ENCODE results near the gene BSN.

Gene BSN

GRCh38 chr3:49646236-49646635 lies 92.0 kb downstream of the BSN start:
- ChIA-PET CTCF (no interaction called here), POLR2A (no interaction called here)

GRCh38 chr3:49647741-49648140 lies 93.5 kb downstream of the BSN start:
- ChIA-PET POLR2A (no interaction called here), CTCF (interaction anchor here (1.5 kb wide), 1 partner anchor 24 kb away, joined by 3 read pairs; no protein-coding TSS in a partner anchor)
- 45% methylated on average over 2 of the region's 2 CpGs for WGBS (ENCODE audit: insufficient coverage)
- H3K9me3 ChIP-seq (ENCODE audit: control extremely low read depth in 1 of 5, control insufficient read depth in 4 of 5, insufficient read depth in 2 of 5, low read depth in 1 of 5, low read length in 4 of 5), result no peaks in the 10 kb centered on the region
- peak overlapping the region in 1 of 7 experiments; percentile 10 for H3K4me3 ChIP-seq (ENCODE audit: control insufficient read depth in 1 of 7, extremely low read depth in 1 of 7, insufficient read depth in 4 of 7, low read depth in 2 of 7, low read length in 6 of 7)
- no peaks in the 10 kb centered on the region for H3K27me3 ChIP-seq (replicated peaks in 2 of 5; ENCODE audit: control insufficient read depth in 4 of 5, insufficient read depth in 5 of 5, low read length in 4 of 5)
- H3K4me1 ChIP-seq (ENCODE audit: control extremely low read depth in 1 of 4, control insufficient read depth in 4 of 4, insufficient read depth in 4 of 4, low read length in 3 of 4), result peaks cover 0 to 17% (median 9%) of the 10 kb centered on the region in 4 experiments
- no peak for DNase-seq
- H3K36me3 ChIP-seq (ENCODE audit: control insufficient read depth in 4 of 4, insufficient read depth in 4 of 4, low read length in 3 of 4), result no peaks in the 10 kb centered on the region
- no peak overlapping the region for H3K27ac ChIP-seq (ENCODE audit: insufficient read depth in 1 of 2, low read depth in 1 of 2, low read length in 2 of 2, poor library complexity in 1 of 2, severe bottlenecking in 2 of 2)

More at GRCh38 chr3:49646236-49646635, 92.0 kb downstream of the BSN start:
- WGBS (ENCODE audit: insufficient coverage), result 100% methylated on average over 2 of the region's 3 CpGs
- Histone ChIP-seq H3K27me3 (replicated peaks in 2 of 5; ENCODE audit: control insufficient read depth in 4 of 5, insufficient read depth in 5 of 5, low read length in 4 of 5) (no peaks in the 10 kb centered on the region), H3K4me3 (ENCODE audit: control insufficient read depth in 1 of 7, extremely low read depth in 1 of 7, insufficient read depth in 4 of 7, low read depth in 2 of 7, low read length in 6 of 7) (no peak overlapping the region), H3K4me1 (ENCODE audit: control extremely low read depth in 1 of 4, control insufficient read depth in 4 of 4, insufficient read depth in 4 of 4, low read length in 3 of 4) (peaks cover 0 to 17% (median 9%) of the 10 kb centered on the region in 4 experiments), H3K9me3 (ENCODE audit: control extremely low read depth in 1 of 5, control insufficient read depth in 4 of 5, insufficient read depth in 2 of 5, low read depth in 1 of 5, low read length in 4 of 5) (no peaks in the 10 kb centered on the region), H3K36me3 (ENCODE audit: control insufficient read depth in 4 of 4, insufficient read depth in 4 of 4, low read length in 3 of 4) (no peaks in the 10 kb centered on the region), H3K27ac (ENCODE audit: insufficient read depth in 1 of 2, low read depth in 1 of 2, low read length in 2 of 2, poor library complexity in 1 of 2, severe bottlenecking in 2 of 2) (no peak overlapping the region)
- DNase-seq, result no peak

GRCh38 chr3:49648354-49649019 lies 94.2 kb downstream of the BSN start:
- Histone ChIP-seq H3K27ac (ENCODE audit: insufficient read depth in 1 of 2, low read depth in 1 of 2, low read length in 2 of 2, poor library complexity in 1 of 2, severe bottlenecking in 2 of 2) (no peak overlapping the region), H3K4me1 (ENCODE audit: control extremely low read depth in 1 of 4, control insufficient read depth in 4 of 4, insufficient read depth in 4 of 4, low read length in 3 of 4) (peaks cover 0 to 17% (median 9%) of the 10 kb centered on the region in 4 experiments), H3K36me3 (ENCODE audit: control insufficient read depth in 4 of 4, insufficient read depth in 4 of 4, low read length in 3 of 4) (no peaks in the 10 kb centered on the region), H3K4me3 (ENCODE audit: control insufficient read depth in 1 of 7, extremely low read depth in 1 of 7, insufficient read depth in 4 of 7, low read depth in 2 of 7, low read length in 6 of 7) (no peak overlapping the region), H3K27me3 (replicated peaks in 2 of 5; ENCODE audit: control insufficient read depth in 4 of 5, insufficient read depth in 5 of 5, low read length in 4 of 5) (no peaks in the 10 kb centered on the region), H3K9me3 (ENCODE audit: control extremely low read depth in 1 of 5, control insufficient read depth in 4 of 5, insufficient read depth in 2 of 5, low read depth in 1 of 5, low read length in 4 of 5) (no peaks in the 10 kb centered on the region)
- WGBS (ENCODE audit: insufficient coverage), result 79% methylated on average over 2 of the region's 3 CpGs
- CTCF ChIA-PET, result interaction anchor here (1.5 kb wide), 1 partner anchor 23 kb away, joined by 3 read pairs; no protein-coding TSS in a partner anchor
- POLR2A ChIA-PET, result interaction anchor here (0.6 kb wide), 1 partner anchor 23 kb away, joined by 3 read pairs; no protein-coding TSS in a partner anchor
- peak in 2 of 3 donors; percentile 13 to 14 for DNase-seq

- Histone ChIP-seq H3K36me3 (ENCODE audit: control insufficient read depth in 4 of 4, insufficient read depth in 4 of 4, low read length in 3 of 4) (no peaks in the 10 kb centered on the region), H3K9me3 (ENCODE audit: control extremely low read depth in 1 of 5, control insufficient read depth in 4 of 5, insufficient read depth in 2 of 5, low read depth in 1 of 5, low read length in 4 of 5) (no peaks in the 10 kb centered on the region), H3K4me3 (ENCODE audit: control insufficient read depth in 1 of 7, extremely low read depth in 1 of 7, insufficient read depth in 4 of 7, low read depth in 2 of 7, low read length in 6 of 7) (no peak overlapping the region), H3K4me1 (ENCODE audit: control extremely low read depth in 1 of 4, control insufficient read depth in 4 of 4, insufficient read depth in 4 of 4, low read length in 3 of 4) (peaks cover 0 to 17% (median 9%) of the 10 kb centered on the region in 4 experiments), H3K27ac (ENCODE audit: insufficient read depth in 1 of 2, low read depth in 1 of 2, low read length in 2 of 2, poor library complexity in 1 of 2, severe bottlenecking in 2 of 2) (no peak overlapping the region), H3K27me3 (replicated peaks in 2 of 5; ENCODE audit: control insufficient read depth in 4 of 5, insufficient read depth in 5 of 5, low read length in 4 of 5) (no peaks in the 10 kb centered on the region)
- peak in 2 of 3 donors; percentile 24 to 31 for DNase-seq
- 89% methylated on average over 1 of the region's 1 CpG for WGBS (ENCODE audit: insufficient coverage)
- CTCF ChIA-PET, result no interaction called here
- POLR2A ChIA-PET, result no interaction called here
Observed at GRCh38 chr3:49649576-49649975, 95.3 kb downstream of the BSN start.

GRCh38 chr3:49650177-49650576 lies 95.9 kb downstream of the BSN start:
- H3K27ac ChIP-seq (ENCODE audit: insufficient read depth in 1 of 2, low read depth in 1 of 2, low read length in 2 of 2, poor library complexity in 1 of 2, severe bottlenecking in 2 of 2), result no peak overlapping the region
- no peak overlapping the region for H3K4me3 ChIP-seq (ENCODE audit: control insufficient read depth in 1 of 7, extremely low read depth in 1 of 7, insufficient read depth in 4 of 7, low read depth in 2 of 7, low read length in 6 of 7)
- H3K4me1 ChIP-seq (ENCODE audit: control extremely low read depth in 1 of 4, control insufficient read depth in 4 of 4, insufficient read depth in 4 of 4, low read length in 3 of 4), result peaks cover 0 to 17% (median 10%) of the 10 kb centered on the region in 4 experiments
- H3K36me3 ChIP-seq (ENCODE audit: control insufficient read depth in 4 of 4, insufficient read depth in 4 of 4, low read length in 3 of 4), result no peaks in the 10 kb centered on the region
- H3K27me3 ChIP-seq (replicated peaks in 2 of 5; ENCODE audit: control insufficient read depth in 4 of 5, insufficient read depth in 5 of 5, low read length in 4 of 5), result no peaks in the 10 kb centered on the region
- WGBS (ENCODE audit: insufficient coverage), result no CpG with 5 or more reads among the region's 1 CpG
- POLR2A ChIA-PET, result no interaction called here
- CTCF ChIA-PET, result no interaction called here
- no peak for DNase-seq
- H3K9me3 ChIP-seq (ENCODE audit: control extremely low read depth in 1 of 5, control insufficient read depth in 4 of 5, insufficient read depth in 2 of 5, low read depth in 1 of 5, low read length in 4 of 5), result no peaks in the 10 kb centered on the region

GRCh38 chr3:49650637-49651036 lies 96.4 kb downstream of the BSN start:
- no peaks in the 10 kb centered on the region for H3K27me3 ChIP-seq (replicated peaks in 2 of 5; ENCODE audit: control insufficient read depth in 4 of 5, insufficient read depth in 5 of 5, low read length in 4 of 5)
- no peak overlapping the region for H3K27ac ChIP-seq (ENCODE audit: insufficient read depth in 1 of 2, low read depth in 1 of 2, low read length in 2 of 2, poor library complexity in 1 of 2, severe bottlenecking in 2 of 2)
- no peaks in the 10 kb centered on the region for H3K9me3 ChIP-seq (ENCODE audit: control extremely low read depth in 1 of 5, control insufficient read depth in 4 of 5, insufficient read depth in 2 of 5, low read depth in 1 of 5, low read length in 4 of 5)
- ChIA-PET CTCF (no interaction called here), POLR2A (no interaction called here)
- no peak overlapping the region for H3K4me3 ChIP-seq (ENCODE audit: control insufficient read depth in 1 of 7, extremely low read depth in 1 of 7, insufficient read depth in 4 of 7, low read depth in 2 of 7, low read length in 6 of 7)
- no peak for DNase-seq
- peaks cover 0 to 17% (median 10%) of the 10 kb centered on the region in 4 experiments for H3K4me1 ChIP-seq (ENCODE audit: control extremely low read depth in 1 of 4, control insufficient read depth in 4 of 4, insufficient read depth in 4 of 4, low read length in 3 of 4)
- H3K36me3 ChIP-seq (ENCODE audit: control insufficient read depth in 4 of 4, insufficient read depth in 4 of 4, low read length in 3 of 4), result no peaks in the 10 kb centered on the region
- WGBS (ENCODE audit: insufficient coverage), result 100% methylated on average over 7 of the region's 8 CpGs

GRCh38 chr3:49652218-49652902 lies 98.1 kb downstream of the BSN start:
- no peak overlapping the region for H3K27ac ChIP-seq (ENCODE audit: insufficient read depth in 1 of 2, low read depth in 1 of 2, low read length in 2 of 2, poor library complexity in 1 of 2, severe bottlenecking in 2 of 2)
- no peak for DNase-seq
- ChIA-PET POLR2A (no interaction called here), CTCF (interaction anchor here (1.4 kb wide), 1 partner anchor 21 kb away, joined by 3 read pairs; no protein-coding TSS in a partner anchor)
- WGBS (ENCODE audit: insufficient coverage), result 96% methylated on average over 32 of the region's 36 CpGs
- H3K27me3 ChIP-seq (replicated peaks in 2 of 5; ENCODE audit: control insufficient read depth in 4 of 5, insufficient read depth in 5 of 5, low read length in 4 of 5), result no peaks in the 10 kb centered on the region
- H3K4me1 ChIP-seq (ENCODE audit: control extremely low read depth in 1 of 4, control insufficient read depth in 4 of 4, insufficient read depth in 4 of 4, low read length in 3 of 4), result peaks cover 0 to 29% (median 20%) of the 10 kb centered on the region in 4 experiments
- H3K36me3 ChIP-seq (ENCODE audit: control insufficient read depth in 4 of 4, insufficient read depth in 4 of 4, low read length in 3 of 4), result no peaks in the 10 kb centered on the region
- no peaks in the 10 kb centered on the region for H3K9me3 ChIP-seq (ENCODE audit: control extremely low read depth in 1 of 5, control insufficient read depth in 4 of 5, insufficient read depth in 2 of 5, low read depth in 1 of 5, low read length in 4 of 5)
- no peak overlapping the region for H3K4me3 ChIP-seq (ENCODE audit: control insufficient read depth in 1 of 7, extremely low read depth in 1 of 7, insufficient read depth in 4 of 7, low read depth in 2 of 7, low read length in 6 of 7)

Measured in common myeloid progenitor, CD34-positive (primary cell).